H9 (cell line): ENCODE data around the gene CLMP. TPM values are rescaled to one million over a fixed set of nuclear protein-coding genes. Genes with fewer than 3 reads are reported as not detected.
"Not testable (repeated sequence)": the region's sequence is repeated elsewhere in the genome, so short reads cannot be mapped to it uniquely, and the experiment has no call there.

ENCODE experiments used
- DNase-seq: peaks from one replicate; pipeline ENCODE4 v3.0.0-alpha.2; 2017
- H2AFZ ChIP-seq: one replicate; pipeline ENCODE4 v1.6.1; 2013; ENCODE audit warnings: mild to moderate bottlenecking, low read length, control low read depth, moderate library complexity
- H2AK5ac ChIP-seq: 2 replicates; pipeline ENCODE4 v1.6.1; 2013; ENCODE audit warnings: low read length, control low read depth, mixed read lengths; ENCODE audit not compliant: insufficient read length
- H2BK120ac ChIP-seq: one replicate; pipeline ENCODE4 v1.6.1; 2013; ENCODE audit warnings: low read depth, mild to moderate bottlenecking, low read length, control low read depth, inconsistent platforms; ENCODE audit not compliant: poor library complexity, severe bottlenecking
- H2BK12ac ChIP-seq: 2 replicates; pipeline ENCODE4 v1.6.1; 2013; ENCODE audit warnings: low read length, control low read depth, mixed read lengths, low read depth; ENCODE audit not compliant: insufficient read length
- H2BK15ac ChIP-seq: 2 replicates; pipeline ENCODE4 v1.6.1; 2013; ENCODE audit warnings: low read depth, low read length, control low read depth
- H2BK20ac ChIP-seq: one replicate; pipeline ENCODE4 v1.6.1; 2013; ENCODE audit warnings: low read depth, mild to moderate bottlenecking, low read length, control low read depth, inconsistent platforms; ENCODE audit not compliant: poor library complexity, severe bottlenecking
- H2BK5ac ChIP-seq: 2 replicates; pipeline ENCODE4 v1.6.1; 2013; ENCODE audit warnings: low read length, control low read depth, mixed read lengths; ENCODE audit not compliant: insufficient read length
- H3K14ac ChIP-seq: 2 replicates; pipeline ENCODE4 v1.6.1; 2013; ENCODE audit warnings: low read length, control low read depth; ENCODE audit not compliant: insufficient read depth
- H3K18ac ChIP-seq: 2 replicates; pipeline ENCODE4 v1.6.1; 2013; ENCODE audit warnings: low read depth, mild to moderate bottlenecking, mixed read lengths, low read length, control low read depth; ENCODE audit not compliant: insufficient read length
- H3K23ac ChIP-seq: 2 replicates; pipeline ENCODE4 v1.6.1; 2013; ENCODE audit warnings: low read length, control low read depth, mixed read lengths, low read depth; ENCODE audit not compliant: insufficient read length
- H3K23me2 ChIP-seq: 2 replicates; pipeline ENCODE4 v1.6.1; 2013; ENCODE audit warnings: low read depth, mild to moderate bottlenecking, mixed read lengths, low read length, control low read depth; ENCODE audit not compliant: insufficient read length, poor library complexity, severe bottlenecking
- H3K27ac ChIP-seq: 2 replicates; pipeline ENCODE4 v1.5.1; 2013; ENCODE audit warnings: low read length, control low read depth, mixed read lengths, low read depth; ENCODE audit not compliant: insufficient read length
- H3K27me3 ChIP-seq: 2 replicates; pipeline ENCODE4 v1.6.1; 2013; ENCODE audit warnings: low read length, control low read depth, inconsistent platforms; ENCODE audit not compliant: insufficient read depth
- H3K4ac ChIP-seq: 2 replicates; pipeline ENCODE4 v1.6.1; 2013; ENCODE audit warnings: low read depth, mild to moderate bottlenecking, control low read depth, inconsistent platforms, low read length, moderate library complexity
- H3K4me1 ChIP-seq: 2 replicates; pipeline ENCODE4 v1.6.1; 2013; ENCODE audit warnings: low read length, control low read depth, inconsistent platforms; ENCODE audit not compliant: insufficient read depth
- H3K4me2 ChIP-seq: 2 replicates; pipeline ENCODE4 v1.6.1; 2013; ENCODE audit warnings: low read length, control low read depth, mixed read lengths; ENCODE audit not compliant: insufficient read length, insufficient read depth
- H3K56ac ChIP-seq: 2 replicates; pipeline ENCODE4 v1.6.1; 2013; ENCODE audit warnings: low read depth, mild to moderate bottlenecking, mixed read lengths, low read length, control low read depth; ENCODE audit not compliant: insufficient read length
- H3K79me1 ChIP-seq: 2 replicates; pipeline ENCODE4 v1.6.1; 2013; ENCODE audit warnings: low read depth, mild to moderate bottlenecking, moderate library complexity, low read length, control low read depth, inconsistent platforms; ENCODE audit not compliant: insufficient read depth, poor library complexity, severe bottlenecking
- H3K79me2 ChIP-seq: 2 replicates; pipeline ENCODE4 v1.6.1; 2013; ENCODE audit warnings: low read length, control low read depth, inconsistent platforms; ENCODE audit not compliant: insufficient read depth
- H3K9ac ChIP-seq: 2 replicates; pipeline ENCODE4 v1.6.1; 2013; ENCODE audit warnings: low read length, control low read depth, mixed read lengths; ENCODE audit not compliant: insufficient read length; ENCODE audit errors: extremely low read depth
- H3K9me3 ChIP-seq: one replicate; pipeline ENCODE4 v1.6.1; 2013; ENCODE audit warnings: low read depth, low read length, inconsistent platforms; ENCODE audit not compliant: control insufficient read depth
- H3T11ph ChIP-seq: one replicate; pipeline ENCODE4 v1.6.1; 2013; ENCODE audit warnings: mild to moderate bottlenecking, low read length, control low read depth, inconsistent platforms
- H4K20me1 ChIP-seq: one replicate; pipeline ENCODE4 v1.6.1; 2013; ENCODE audit not compliant: control insufficient read depth, insufficient read length, insufficient read depth
- H4K5ac ChIP-seq: 2 replicates; pipeline ENCODE4 v1.6.1; 2013; ENCODE audit warnings: low read depth, mild to moderate bottlenecking, mixed read lengths, low read length, control low read depth; ENCODE audit not compliant: insufficient read length
- H4K8ac ChIP-seq: replicated peaks from 2 replicates; pipeline ENCODE4 v1.6.1; 2013; ENCODE audit warnings: low read length, control low read depth, mixed read lengths, low read depth; ENCODE audit not compliant: insufficient read length
- H4K91ac ChIP-seq: 2 replicates; pipeline ENCODE4 v1.6.1; 2013; ENCODE audit warnings: low read depth, mild to moderate bottlenecking, moderate library complexity, mixed read lengths, low read length, control low read depth; ENCODE audit not compliant: insufficient read length
- H3K27ac Mint-ChIP-seq, 3 experiments: 2 replicates in 2 of 3; 3 replicates in 1 of 3; pipeline ENCODE4 v1.8.0; 2020 to 2021; ENCODE audit warnings: mixed read lengths in 3 of 3, mild to moderate bottlenecking in 1 of 3, moderate library complexity in 1 of 3
- H3K27me3 Mint-ChIP-seq: 2 replicates; pipeline ENCODE4 v1.8.0; 2021; ENCODE audit warnings: low read depth, mild to moderate bottlenecking, moderate library complexity, mixed read lengths
- H3K36me3 Mint-ChIP-seq, 3 experiments: 2 replicates in 2 of 3; 3 replicates in 1 of 3; pipeline ENCODE4 v1.8.0; 2020 to 2021; ENCODE audit warnings: low read depth in 3 of 3, mixed read lengths in 3 of 3; ENCODE audit not compliant: insufficient read depth in 1 of 3
- H3K4me1 Mint-ChIP-seq, 2 experiments: 2 replicates each; pipeline ENCODE4 v1.8.0; 2020; ENCODE audit warnings: mixed read lengths in 2 of 2
- H3K4me3 Mint-ChIP-seq, 2 experiments: 2 replicates in 1 of 2; 3 replicates in 1 of 2; pipeline ENCODE4 v1.8.0; 2020 to 2021; ENCODE audit warnings: mild to moderate bottlenecking in 2 of 2, mixed read lengths in 2 of 2, moderate library complexity in 1 of 2
- H3K9me3 Mint-ChIP-seq, 2 experiments: 2 replicates in 1 of 2; 3 replicates in 1 of 2; pipeline ENCODE4 v1.8.0; 2020; ENCODE audit warnings: mild to moderate bottlenecking in 2 of 2, mixed read lengths in 2 of 2, moderate library complexity in 1 of 2
- CTCF ChIP-seq: fragments of 200-600 bp; sonication (generic); conservative IDR thresholded peaks from 3 replicates; pipeline ENCODE4 v1.8.0; 2021; ENCODE audit warnings: antibody characterized with exemption, mild to moderate bottlenecking
- WGBS: extraction: QIAGEN DNeasy Blood & Tissue Kit; methylation state at CpG from one replicate; pipeline ENCODE4 v1.1.7; 2013; ENCODE audit warnings: missing lambda C conversion rate, low lambda C conversion rate, mixed read lengths; ENCODE audit not compliant: insufficient read length; ENCODE audit errors: extremely low coverage; 5-methylcytosine and 5-hydroxymethylcytosine counted together
- total RNA-seq: library from RNA; stranded (reverse); gene quantifications from 2 replicates; pipeline ENCODE4 v1.2.1, GENCODE V29; 2021

Gene CLMP
- total RNA-seq, 1 experiment from 2014 or later, result 13.8 TPM

GRCh38 chr11:123091506-123091905, 103.5 kb downstream of the CLMP start:
- H3K36me3 Mint-ChIP-seq, result peaks cover 0 to 5% (median 2%) of the 10 kb centered on the region in 3 experiments; a peak in 2 of 7 replicates
- no peak overlapping the region for H4K8ac ChIP-seq
- no peak for TF ChIP-seq CTCF
- no peaks in the 10 kb centered on the region for H4K20me1 ChIP-seq
- WGBS, result no CpG with 5 or more reads among the region's 6 CpGs
- H3K56ac ChIP-seq, result no peak overlapping the region
- H3K27me3 Mint-ChIP-seq, result no peaks in the 10 kb centered on the region
- H3K23ac ChIP-seq, result no peak overlapping the region
- no peaks in the 10 kb centered on the region for H3K79me1 ChIP-seq
- no peak overlapping the region for H2BK5ac ChIP-seq
- DNase-seq, result no peak
- no peak overlapping the region for H2BK12ac ChIP-seq
- no peaks in the 10 kb centered on the region for H3K27me3 ChIP-seq
- H3K23me2 ChIP-seq, result no peaks in the 10 kb centered on the region
- H2BK15ac ChIP-seq, result no peak overlapping the region
- H2BK120ac ChIP-seq, result no peak overlapping the region
- no peak overlapping the region for H2AFZ ChIP-seq
- H3K4me1 ChIP-seq, result no peaks in the 10 kb centered on the region
- peak overlapping the region in 1 of 3 experiments; percentile 82; a peak in 1 of 7 replicates for H3K27ac Mint-ChIP-seq
- H3K4me3 Mint-ChIP-seq, result no peak overlapping the region
- H3K79me2 ChIP-seq, result no peaks in the 10 kb centered on the region
- no peaks in the 10 kb centered on the region for H3K4me1 Mint-ChIP-seq
- no peak overlapping the region for H3K4ac ChIP-seq
- no peak overlapping the region for H2BK20ac ChIP-seq
- no peaks in the 10 kb centered on the region for H3K9me3 ChIP-seq
- no peak overlapping the region for H3K18ac ChIP-seq
- H3T11ph ChIP-seq, result no peak overlapping the region
- H3K27ac ChIP-seq, result no peak overlapping the region
- no peak overlapping the region for H4K5ac ChIP-seq
- H2AK5ac ChIP-seq, result no peak overlapping the region
- no peak overlapping the region for H3K9ac ChIP-seq
- no peak overlapping the region for H4K91ac ChIP-seq
- H3K4me2 ChIP-seq, result no peak overlapping the region
- no peak overlapping the region for H3K14ac ChIP-seq
- H3K9me3 Mint-ChIP-seq, result no peaks in the 10 kb centered on the region

GRCh38 chr11:123090168-123090567, 104.9 kb downstream of the CLMP start:
- no CpG with 5 or more reads among the region's 8 CpGs for WGBS
- H3K14ac ChIP-seq, result not testable (repeated sequence)

More at GRCh38 chr11:123090168-123090567, 104.9 kb downstream of the CLMP start:
- H3K4me3 Mint-ChIP-seq, H3K23ac ChIP-seq, H3K27ac ChIP-seq, DNase-seq, H2AFZ ChIP-seq, H3K9me3 Mint-ChIP-seq, H2BK12ac ChIP-seq, H3K79me2 ChIP-seq, H4K8ac ChIP-seq, H4K5ac ChIP-seq, H3K27me3 Mint-ChIP-seq, H3K27me3 ChIP-seq, H2AK5ac ChIP-seq, H3K79me1 ChIP-seq, H3K9ac ChIP-seq, H2BK120ac ChIP-seq, H3K27ac Mint-ChIP-seq, H2BK15ac ChIP-seq, H3K4me2 ChIP-seq, H3K4ac ChIP-seq, H3K23me2 ChIP-seq, H3K4me1 ChIP-seq, H3K36me3 Mint-ChIP-seq, H4K91ac ChIP-seq, H2BK20ac ChIP-seq, H3K4me1 Mint-ChIP-seq, H2BK5ac ChIP-seq, H3K56ac ChIP-seq, H3K18ac ChIP-seq, H3T11ph ChIP-seq, H3K9me3 ChIP-seq, H4K20me1 ChIP-seq: not testable (repeated sequence)
